Measurements from ENCODE around the gene TAB2.

GRCh38 chr6:149286905-149287304, 30.6 kb upstream of the TAB2 start:
- TF ChIP-seq, protein P1, sequence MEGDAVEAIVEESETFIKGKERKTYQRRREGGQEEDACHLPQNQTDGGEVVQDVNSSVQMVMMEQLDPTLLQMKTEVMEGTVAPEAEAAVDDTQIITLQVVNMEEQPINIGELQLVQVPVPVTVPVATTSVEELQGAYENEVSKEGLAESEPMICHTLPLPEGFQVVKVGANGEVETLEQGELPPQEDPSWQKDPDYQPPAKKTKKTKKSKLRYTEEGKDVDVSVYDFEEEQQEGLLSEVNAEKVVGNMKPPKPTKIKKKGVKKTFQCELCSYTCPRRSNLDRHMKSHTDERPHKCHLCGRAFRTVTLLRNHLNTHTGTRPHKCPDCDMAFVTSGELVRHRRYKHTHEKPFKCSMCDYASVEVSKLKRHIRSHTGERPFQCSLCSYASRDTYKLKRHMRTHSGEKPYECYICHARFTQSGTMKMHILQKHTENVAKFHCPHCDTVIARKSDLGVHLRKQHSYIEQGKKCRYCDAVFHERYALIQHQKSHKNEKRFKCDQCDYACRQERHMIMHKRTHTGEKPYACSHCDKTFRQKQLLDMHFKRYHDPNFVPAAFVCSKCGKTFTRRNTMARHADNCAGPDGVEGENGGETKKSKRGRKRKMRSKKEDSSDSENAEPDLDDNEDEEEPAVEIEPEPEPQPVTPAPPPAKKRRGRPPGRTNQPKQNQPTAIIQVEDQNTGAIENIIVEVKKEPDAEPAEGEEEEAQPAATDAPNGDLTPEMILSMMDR (conservative IDR thresholded peaks at IDR 0.05; ENCODE audit: low read depth, low read length) = no peak
- TF ChIP-seq EZH2 (IDR thresholded peaks at IDR 0.05; ENCODE audit: low read length, unreplicated experiment) (no peak), EZH2phosphoT487 (IDR thresholded peaks at IDR 0.05; ENCODE audit: borderline replicate concordance, low read length) (no peak)
